Progenitor cell of endocrine pancreas (in vitro differentiated cells): ENCODE results near the gene CABP4. TPM values are rescaled to one million over a fixed set of nuclear protein-coding genes. Genes with fewer than 3 reads are reported as not detected.
A peak's percentile ranks its signal among the peaks of the same experiment; 100 is the strongest.
"Not testable (repeated sequence)": the region's sequence is repeated elsewhere in the genome, so short reads cannot be mapped to it uniquely, and the experiment has no call there.

Source experiments
- DNase-seq: peaks from one replicate; pipeline ENCODE4 v3.0.0; 2021; ENCODE audit warnings: low spot score; ENCODE audit not compliant: unreplicated experiment
- H3K27ac Mint-ChIP-seq: 2 replicates; pipeline ENCODE4 v1.8.0; 2021; ENCODE audit warnings: mild to moderate bottlenecking, moderate library complexity, mixed read lengths
- H3K27me3 Mint-ChIP-seq: 2 replicates; pipeline ENCODE4 v1.8.0; 2021; ENCODE audit warnings: mixed read lengths
- H3K36me3 Mint-ChIP-seq: 2 replicates; pipeline ENCODE4 v1.8.0; 2022; ENCODE audit warnings: mixed read lengths; ENCODE audit not compliant: insufficient read depth
- H3K4me1 Mint-ChIP-seq: 2 replicates; pipeline ENCODE4 v1.8.0; 2021; ENCODE audit warnings: low read depth, mixed read lengths
- H3K4me3 Mint-ChIP-seq: 2 replicates; pipeline ENCODE4 v1.8.0; 2021; ENCODE audit warnings: low read depth, mild to moderate bottlenecking, moderate library complexity, mixed read lengths
- H3K9me3 Mint-ChIP-seq: 2 replicates; pipeline ENCODE4 v1.8.0; 2021; ENCODE audit warnings: low read depth, mixed read lengths
- total RNA-seq: library from RNA; stranded (reverse); gene quantifications from 2 replicates; pipeline ENCODE4 v1.2.1, GENCODE V29; 2021
- TF ChIP-seq, protein P1 (sequence below): fragments of 200-600 bp; sonication (generic); IDR thresholded peaks from one replicate; pipeline ENCODE4 v1.5.0; 2021; ENCODE audit warnings: antibody characterized with exemption, mild to moderate bottlenecking; ENCODE audit not compliant: unreplicated experiment

CABP4 gene
- total RNA-seq, 1 donor from 2014 or later, result not detected

DNA sequence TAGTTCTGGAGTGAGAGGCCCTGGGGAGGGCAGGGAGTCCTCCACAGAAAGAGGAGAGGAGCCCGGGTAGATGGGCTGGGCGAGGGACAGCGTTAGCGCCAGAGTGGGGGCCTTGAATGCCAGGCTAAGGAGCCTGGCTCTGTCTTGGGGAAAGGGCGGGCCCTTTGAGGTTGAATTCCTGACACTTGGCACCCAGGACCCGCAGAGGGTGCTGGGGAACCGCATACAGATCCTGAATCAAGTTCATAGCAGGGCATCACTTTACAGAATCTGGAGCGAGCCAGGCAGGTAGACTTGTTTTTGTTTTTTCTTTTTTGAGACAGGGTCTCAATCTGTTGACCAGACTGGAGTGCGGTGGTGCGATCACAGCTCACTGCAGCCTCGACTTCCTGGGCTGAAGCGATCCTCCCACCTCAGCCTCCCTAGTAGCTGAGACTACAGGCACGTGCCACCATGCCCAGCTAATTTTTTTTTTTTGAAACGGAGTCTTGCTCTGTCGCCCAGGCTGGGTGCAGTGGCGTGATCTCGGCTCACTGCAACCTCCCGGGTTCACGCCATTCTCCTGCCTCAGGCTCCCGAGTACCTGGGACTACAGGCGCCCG lies 33.6 kb upstream of the CABP4 start:
- H3K27ac Mint-ChIP-seq, result peak overlapping the region; percentile 89
- no peaks in the 10 kb centered on the region for H3K9me3 Mint-ChIP-seq
- H3K4me1 Mint-ChIP-seq, result peaks cover 1% of the 10 kb centered on the region
- TF ChIP-seq, protein P1, sequence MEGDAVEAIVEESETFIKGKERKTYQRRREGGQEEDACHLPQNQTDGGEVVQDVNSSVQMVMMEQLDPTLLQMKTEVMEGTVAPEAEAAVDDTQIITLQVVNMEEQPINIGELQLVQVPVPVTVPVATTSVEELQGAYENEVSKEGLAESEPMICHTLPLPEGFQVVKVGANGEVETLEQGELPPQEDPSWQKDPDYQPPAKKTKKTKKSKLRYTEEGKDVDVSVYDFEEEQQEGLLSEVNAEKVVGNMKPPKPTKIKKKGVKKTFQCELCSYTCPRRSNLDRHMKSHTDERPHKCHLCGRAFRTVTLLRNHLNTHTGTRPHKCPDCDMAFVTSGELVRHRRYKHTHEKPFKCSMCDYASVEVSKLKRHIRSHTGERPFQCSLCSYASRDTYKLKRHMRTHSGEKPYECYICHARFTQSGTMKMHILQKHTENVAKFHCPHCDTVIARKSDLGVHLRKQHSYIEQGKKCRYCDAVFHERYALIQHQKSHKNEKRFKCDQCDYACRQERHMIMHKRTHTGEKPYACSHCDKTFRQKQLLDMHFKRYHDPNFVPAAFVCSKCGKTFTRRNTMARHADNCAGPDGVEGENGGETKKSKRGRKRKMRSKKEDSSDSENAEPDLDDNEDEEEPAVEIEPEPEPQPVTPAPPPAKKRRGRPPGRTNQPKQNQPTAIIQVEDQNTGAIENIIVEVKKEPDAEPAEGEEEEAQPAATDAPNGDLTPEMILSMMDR, result no peak
- no peak for DNase-seq
- H3K27me3 Mint-ChIP-seq, result peaks cover 8% of the 10 kb centered on the region
- no peaks in the 10 kb centered on the region for H3K36me3 Mint-ChIP-seq
- peak overlapping the region; percentile 54 for H3K4me3 Mint-ChIP-seq

DNA sequence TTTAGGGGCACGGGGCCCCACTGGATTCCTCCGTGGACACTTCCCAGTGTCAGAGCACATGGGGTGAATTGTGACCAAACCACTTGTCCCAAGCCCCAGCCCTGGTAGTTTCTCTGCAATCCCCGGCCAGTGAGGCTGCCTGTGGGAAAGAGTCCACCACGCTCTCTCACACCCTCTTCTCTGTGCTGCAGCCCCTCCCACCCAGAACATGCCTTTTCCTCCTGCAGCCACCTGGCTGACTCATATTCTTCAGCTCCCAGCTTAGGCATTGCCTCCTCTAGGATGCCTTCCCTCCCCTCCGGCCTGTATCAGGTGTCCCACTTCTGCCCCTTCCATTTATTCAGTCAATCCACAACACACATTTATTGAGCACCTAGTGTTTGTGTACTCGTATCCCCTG lies 32.3 kb upstream of the CABP4 start:
- no peaks in the 10 kb centered on the region for H3K36me3 Mint-ChIP-seq
- DNase-seq, result no peak
- TF ChIP-seq, protein P1, result no peak
- peaks cover 4% of the 10 kb centered on the region for H3K27me3 Mint-ChIP-seq
- no peaks in the 10 kb centered on the region for H3K9me3 Mint-ChIP-seq
- peak overlapping the region; percentile 3 for H3K4me3 Mint-ChIP-seq
- H3K4me1 Mint-ChIP-seq, result peaks cover 4% of the 10 kb centered on the region
- peak overlapping the region; percentile 82 for H3K27ac Mint-ChIP-seq

DNA sequence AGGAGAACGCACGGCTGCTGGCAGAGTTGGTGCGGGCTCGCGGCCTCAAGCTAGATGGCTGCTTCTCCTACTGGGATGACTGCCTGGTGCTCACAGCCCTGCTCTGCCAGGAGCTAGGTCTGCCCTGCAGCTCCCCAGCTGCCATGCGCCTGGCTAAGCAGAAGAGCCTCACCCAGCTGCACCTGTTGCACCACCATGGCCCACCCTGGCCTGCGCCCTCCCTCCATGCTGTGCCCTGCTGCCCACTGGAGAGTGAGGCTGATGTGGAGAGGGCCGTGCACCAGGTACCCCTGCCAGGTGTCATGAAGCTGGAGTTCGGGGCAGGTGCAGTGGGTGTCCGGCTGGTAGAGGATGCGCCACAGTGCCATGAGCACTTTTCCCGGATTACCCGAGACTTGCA lies 31.7 kb upstream of the CABP4 start:
- Mint-ChIP-seq H3K4me1 (peaks cover 4% of the 10 kb centered on the region), H3K27ac (no peak overlapping the region), H3K27me3 (no peaks in the 10 kb centered on the region), H3K9me3 (no peaks in the 10 kb centered on the region), H3K36me3 (no peaks in the 10 kb centered on the region), H3K4me3 (no peak overlapping the region)
- DNase-seq, result no peak
- TF ChIP-seq, protein P1, result no peak

DNA sequence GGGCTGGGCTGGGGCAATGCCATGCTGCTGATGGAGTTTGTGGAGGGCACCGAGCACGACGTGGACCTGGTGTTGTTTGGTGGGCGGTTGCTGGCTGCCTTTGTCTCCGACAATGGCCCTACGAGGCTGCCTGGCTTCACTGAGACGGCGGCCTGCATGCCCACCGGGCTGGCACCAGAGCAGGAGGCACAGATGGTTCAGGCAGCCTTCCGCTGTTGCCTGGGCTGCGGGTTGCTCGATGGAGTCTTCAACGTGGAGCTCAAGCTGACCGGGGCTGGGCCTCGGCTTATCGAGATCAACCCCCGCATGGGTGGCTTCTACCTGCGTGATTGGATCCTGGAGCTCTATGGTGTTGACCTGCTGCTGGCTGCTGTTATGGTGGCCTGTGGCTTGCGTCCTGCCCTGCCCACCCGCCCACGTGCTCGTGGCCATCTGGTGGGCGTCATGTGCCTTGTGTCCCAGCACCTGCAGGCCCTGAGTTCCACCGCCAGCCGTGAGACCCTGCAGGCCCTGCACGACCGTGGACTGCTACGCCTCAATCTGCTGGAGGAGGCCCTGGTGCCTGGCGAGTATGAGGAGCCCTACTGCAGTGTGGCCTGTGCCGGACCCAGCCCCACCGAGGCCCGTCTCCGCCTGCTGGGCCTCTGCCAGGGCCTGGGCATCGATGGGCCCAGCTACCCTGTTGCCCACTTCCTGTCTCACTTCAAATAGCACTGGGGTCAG lies 31.1 kb upstream of the CABP4 start:
- Mint-ChIP-seq H3K4me3 (no peak overlapping the region), H3K27me3 (no peaks in the 10 kb centered on the region), H3K9me3 (no peaks in the 10 kb centered on the region), H3K36me3 (no peaks in the 10 kb centered on the region), H3K4me1 (peaks cover 5% of the 10 kb centered on the region), H3K27ac (no peak overlapping the region)
- DNase-seq, result no peak
- TF ChIP-seq, protein P1, result no peak

DNA sequence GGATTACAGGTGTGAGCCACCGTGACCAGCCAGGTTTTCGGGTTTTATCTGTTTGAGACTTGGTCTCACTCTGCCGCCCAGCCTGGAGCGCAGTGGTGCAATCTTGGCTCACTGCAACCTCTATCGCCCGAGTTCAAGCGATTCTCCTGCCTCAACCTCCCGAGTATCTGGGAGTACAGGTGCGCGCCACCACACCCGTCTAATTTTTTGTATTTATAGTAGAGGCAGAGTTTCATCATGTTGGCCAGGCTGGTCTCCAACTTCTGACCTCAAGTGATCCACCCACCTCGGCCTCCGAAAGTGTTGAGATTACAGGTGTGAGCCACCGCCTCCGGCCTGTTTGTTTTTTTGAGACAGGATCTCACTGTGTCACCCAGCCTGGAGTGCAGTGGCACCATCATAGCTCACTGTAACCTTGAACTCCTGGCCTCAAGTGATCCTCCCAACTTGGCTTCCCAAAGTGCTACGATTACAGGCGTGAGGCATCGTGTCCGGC lies 27.7 kb upstream of the CABP4 start:
- Mint-ChIP-seq H3K4me3 (peak overlapping the region; percentile 95), H3K27ac (peak overlapping the region; percentile 97)
- H3K9me3 Mint-ChIP-seq, H3K36me3 Mint-ChIP-seq, DNase-seq, H3K27me3 Mint-ChIP-seq, H3K4me1 Mint-ChIP-seq: not testable (repeated sequence)
